HCT116 (cell line): ENCODE measurements around the gene UMODL1. TPM values are rescaled to one million over a fixed set of nuclear protein-coding genes. Genes with fewer than 3 reads are reported as not detected.

Experiments used
- ATAC-seq: fragments of 200-7000 bp; cut with Tn5 transposase; 2 replicates; pipeline ENCODE4 v1.9.1; 2020; ENCODE audit warnings: mild to moderate bottlenecking, moderate library complexity
- BruUV-seq: library from RNA; stranded (reverse); fragments of 400-500 nt; replicated peaks from 2 replicates; lab custom pipeline; 2021; lab: Mats Ljungman, UMichigan
- CTCF ChIA-PET: fragments of 300-600 bp; sonication (Branson Sonifier 250); formaldehyde crosslinking; loops from one replicate; lab custom pipeline; 2021; ENCODE audit warnings: antibody characterized with exemption; lab: Charles Lee
- POLR2A ChIA-PET: fragments of 300-600, 350-600 bp; sonication (Branson Sonifier 250); formaldehyde crosslinking; loops from one replicate; lab custom pipeline; 2021; ENCODE audit warnings: antibody characterized with exemption; lab: Charles Lee
- RAD21 ChIA-PET, 2 experiments: fragments of 300-600 bp; sonication (Branson Sonifier 250); formaldehyde crosslinking; loops; one replicate each; lab custom pipeline; 2023; ENCODE audit warnings: low total read pairs in 2 of 2; ENCODE audit not compliant: uncharacterized antibody in 2 of 2, unreplicated experiment in 2 of 2, low non-redundant PET in 1 of 2; lab: Charles Lee
- DNase-seq: peaks from one replicate; pipeline ENCODE4 v3.0.0-alpha.2; 2010; ENCODE audit warnings: low read depth, low spot score
- H2AFZ ChIP-seq: fragments of 200-600 bp; shearing (Covaris generic), sonication (generic); 2 replicates; pipeline ENCODE4 v1.6.1; 2017; ENCODE audit warnings: low read depth, mixed run types, mixed read lengths, antibody characterized with exemption, low read length; ENCODE audit not compliant: poor library complexity, severe bottlenecking
- H3K27ac ChIP-seq: 2 replicates; pipeline ENCODE4 v1.5.1; 2012; ENCODE audit warnings: low read depth, low read length
- H3K27me3 ChIP-seq: fragments of 200-600 bp; sonication (generic); 2 replicates; pipeline ENCODE4 v1.6.1; 2016; ENCODE audit warnings: mixed run types, low read length, mixed read lengths; ENCODE audit not compliant: insufficient read depth
- H3K36me3 ChIP-seq, 2 experiments: fragments of 200-500 bp in 1 of 2; fragments of 200-600 bp in 1 of 2; sonication (Bioruptor generic) in 1 of 2; sonication (generic) in 1 of 2; 2 replicates each; pipeline versions ENCODE4 v1.5.1 to v1.6.1; 2014 to 2016; ENCODE audit warnings: low read length in 2 of 2, inconsistent platforms in 1 of 2, mixed read lengths in 1 of 2, mixed run types in 1 of 2; ENCODE audit not compliant: insufficient read depth in 2 of 2, control insufficient read depth in 1 of 2
- H3K4me1 ChIP-seq, 2 experiments: fragments of 200-600 bp in 1 of 2; sonication (generic) in 1 of 2; 2 replicates each; pipeline versions ENCODE4 v1.5.1 to v1.6.1; 2012 to 2017; ENCODE audit warnings: low read length in 2 of 2, inconsistent platforms in 1 of 2, mild to moderate bottlenecking in 1 of 2, mixed read lengths in 1 of 2, mixed run types in 1 of 2, moderate library complexity in 1 of 2; ENCODE audit not compliant: insufficient read depth in 2 of 2, control insufficient read depth in 1 of 2
- H3K4me2 ChIP-seq: fragments of 200-600 bp; sonication (generic); 2 replicates; pipeline ENCODE4 v1.6.1; 2017; ENCODE audit warnings: mixed run types, low read length, mixed read lengths
- H3K4me3 ChIP-seq, 2 experiments: fragments of 200-600 bp in 1 of 2; sonication (generic) in 1 of 2; replicated peaks in 1 of 2; 2 replicates each; pipeline ENCODE4 v1.5.1; 2011 to 2016; ENCODE audit warnings: low read length in 2 of 2, control low read depth in 1 of 2, low read depth in 1 of 2, mild to moderate bottlenecking in 1 of 2, mixed read lengths in 1 of 2, mixed run types in 1 of 2
- H3K79me2 ChIP-seq: fragments of 200-600 bp; sonication (generic); 2 replicates; pipeline ENCODE4 v1.6.1; 2017; ENCODE audit warnings: mild to moderate bottlenecking, mixed run types, low read length, moderate library complexity, mixed read lengths; ENCODE audit not compliant: insufficient read depth
- H3K9ac ChIP-seq: fragments of 200-600 bp; sonication (generic); 2 replicates; pipeline ENCODE4 v1.6.1; 2016; ENCODE audit warnings: low read length, mixed read lengths
- H3K9me2 ChIP-seq: fragments of 200-600 bp; sonication (generic), shearing (Covaris generic); 2 replicates; pipeline ENCODE4 v1.6.1; 2017; ENCODE audit warnings: mixed run types, mild to moderate bottlenecking, moderate library complexity; ENCODE audit not compliant: insufficient read depth
- H3K9me3 ChIP-seq, 2 experiments: fragments of 200-500 bp in 1 of 2; fragments of 200-600 bp in 1 of 2; sonication (Bioruptor generic) in 1 of 2; sonication (generic) in 1 of 2; 2 replicates each; pipeline ENCODE4 v1.6.1; 2014 to 2017; ENCODE audit warnings: low read length in 2 of 2, mixed read lengths in 2 of 2, inconsistent platforms in 1 of 2, low read depth in 1 of 2, mild to moderate bottlenecking in 1 of 2, mixed run types in 1 of 2, moderate library complexity in 1 of 2; ENCODE audit not compliant: control insufficient read depth in 1 of 2, insufficient read depth in 1 of 2
- H4K20me1 ChIP-seq: fragments of 200-600 bp; sonication (generic), shearing (Covaris generic); 2 replicates; pipeline ENCODE4 v1.6.1; 2017; ENCODE audit warnings: mixed run types, mild to moderate bottlenecking, moderate library complexity; ENCODE audit not compliant: insufficient read depth
- ELF1 ChIP-seq: IDR thresholded peaks from 2 replicates; pipeline ENCODE4 v1.6.1; 2012; ENCODE audit warnings: low read depth, borderline replicate concordance
- SIN3A ChIP-seq: IDR thresholded peaks from 2 replicates; pipeline ENCODE4 v1.6.1; 2012; ENCODE audit warnings: low read depth
- TCF7L2 ChIP-seq: IDR thresholded peaks from 2 replicates; pipeline ENCODE4 v1.7.0; 2011; ENCODE audit warnings: borderline replicate concordance, inconsistent platforms; ENCODE audit not compliant: insufficient read depth, insufficient read length; ENCODE audit errors: extremely low read depth
- YY1 ChIP-seq: IDR thresholded peaks from 2 replicates; pipeline ENCODE4 v1.6.1; 2011; ENCODE audit warnings: low read length, low read depth, moderate library complexity, mild to moderate bottlenecking; ENCODE audit not compliant: insufficient replicate concordance; ENCODE audit errors: extremely low read depth
- ZFX ChIP-seq: fragments of 450-650 bp; IDR thresholded peaks from 2 replicates; pipeline ENCODE4 v1.6.1; 2017
- intact Hi-C: fragments of 100-400 bp; cut with micrococcal nuclease; formaldehyde crosslinking; loops from 2 replicates; pipeline ENCODE4 v1.10.0; 2022
- total RNA-seq: library from RNA; stranded (reverse); gene quantifications from one replicate; pipeline ENCODE4 v1.2.1, GENCODE V29; 2021; ENCODE audit not compliant: unreplicated experiment

Gene UMODL1
- total RNA-seq, 1 experiment from 2014 or later: not detected

GRCh38 chr21:42080788-42081083 is 9.6 kb downstream of the UMODL1 start:
- Histone ChIP-seq H3K9me2 (no peaks in the 10 kb centered on the region), H2AFZ (no peak overlapping the region), H3K36me3 (no peaks in the 10 kb centered on the region), H3K9me3 (no peaks in the 10 kb centered on the region), H3K4me1 (peaks cover 0 to 1% of the 10 kb centered on the region in 2 experiments; a peak in 3 of 4 replicates)
- TF ChIP-seq YY1 (no peak), ELF1 (no peak)
- TF ChIP-seq, all 23 proteins: peak for 0
- H3K27ac ChIP-seq: no peak overlapping the region
- ChIA-PET CTCF (no interaction called here), POLR2A (no interaction called here), RAD21 (no interaction called here)
- intact Hi-C loops: no loop called here
- no peak overlapping the region for H3K9ac ChIP-seq
- BruUV-seq: no TSS peak
- ATAC-seq (no peak), DNase-seq (no peak)
- no peak overlapping the region for H3K4me3 ChIP-seq
- H3K79me2 ChIP-seq: no peaks in the 10 kb centered on the region
- H3K4me2 ChIP-seq: no peak overlapping the region
- H4K20me1 ChIP-seq: no peaks in the 10 kb centered on the region
- H3K27me3 ChIP-seq: no peaks in the 10 kb centered on the region

- no peaks in the 10 kb centered on the region for H3K79me2 ChIP-seq
- BruUV-seq: no TSS peak
- ChIA-PET CTCF (no interaction called here), POLR2A (no interaction called here), RAD21 (no interaction called here)
- no peak overlapping the region for H3K9ac ChIP-seq
- H3K4me2 ChIP-seq: no peak overlapping the region
- intact Hi-C loops: no loop called here
- no peaks in the 10 kb centered on the region for H3K27me3 ChIP-seq
- H3K4me3 ChIP-seq: no peak overlapping the region
- no peaks in the 10 kb centered on the region for H4K20me1 ChIP-seq
- TF ChIP-seq YY1 (no peak), TCF7L2 (no peak), ZFX (no peak), SIN3A (no peak)
- no peak overlapping the region for H2AFZ ChIP-seq
- no peaks in the 10 kb centered on the region for H3K36me3 ChIP-seq
- no peak overlapping the region for H3K27ac ChIP-seq
- ATAC-seq (no peak), DNase-seq (no peak)
- no peaks in the 10 kb centered on the region for H3K9me2 ChIP-seq
- peaks cover under 1 to 5% of the 10 kb centered on the region in 2 experiments; a peak in 3 of 4 replicates for H3K4me1 ChIP-seq
- no peaks in the 10 kb centered on the region for H3K9me3 ChIP-seq
These were observed 10.0 kb downstream of the UMODL1 start for GRCh38 chr21:42081138-42081537.
